Subcutaneous adipose tissue (tissue), 4 donors: ENCODE data around the gene TMEM88. TPM values are rescaled to one million over a fixed set of nuclear protein-coding genes. Genes with fewer than 3 reads are reported as not detected.

Experiments
- CTCF ChIP-seq: fragments of 450-650 bp; IDR thresholded peaks from one replicate; pipeline ENCODE4 v1.5.1; 2016; ENCODE audit warnings: low read depth, mild to moderate bottlenecking, control low read depth, antibody characterized with exemption, moderate library complexity
- total RNA-seq, 4 donors: library from RNA; depleted of rRNA; stranded (reverse); fragments of >200 nt; gene quantifications; one replicate each; pipeline ENCODE4 v1.1.0, GENCODE V29; 2016

TMEM88 gene
- total RNA-seq, 4 donors from 2014 or later, result 1.0 to 16.0 (median 10.8) TPM

GRCh38 chr17:7848131-7848579, 6.7 kb upstream of the TMEM88 start:
- TF ChIP-seq CTCF, result no peak

GRCh38 chr17:7848739-7849129, 6.1 kb upstream of the TMEM88 start:
- TF ChIP-seq CTCF, result no peak

GRCh38 chr17:7849130-7849750, 5.6 kb upstream of the TMEM88 start:
- no peak for TF ChIP-seq CTCF

GRCh38 chr17:7849751-7850504, 4.9 kb upstream of the TMEM88 start:
- TF ChIP-seq CTCF, result no peak

GRCh38 chr17:7850701-7851437, 4.0 kb upstream of the TMEM88 start:
- no peak for TF ChIP-seq CTCF

GRCh38 chr17:7851438-7852261, 3.2 kb upstream of the TMEM88 start:
- no peak for TF ChIP-seq CTCF

GRCh38 chr17:7852262-7852670, 2.6 kb upstream of the TMEM88 start:
- TF ChIP-seq CTCF, result no peak
